T-helper 1 cell treated with Interleukin-12 subunit alpha and Interleukin-12 subunit beta and Interleukin-4 antibody, amounts not matched to agents 30 μg/mL and 1 μg/mL, for 36 hours (primary cell): ENCODE measurements around the gene GPR171.
"Not testable (repeated sequence)": the region's sequence is repeated elsewhere in the genome, so short reads cannot be mapped to it uniquely, and the experiment has no call there.

ENCODE experiments used
- H3K27ac Mint-ChIP-seq: one replicate; pipeline ENCODE4 v1.8.0; 2021; ENCODE audit warnings: mild to moderate bottlenecking, mixed read lengths
- H3K27me3 Mint-ChIP-seq: one replicate; pipeline ENCODE4 v1.8.0; 2021; ENCODE audit warnings: low read depth, mixed read lengths
- H3K36me3 Mint-ChIP-seq: one replicate; pipeline ENCODE4 v1.8.0; 2021; ENCODE audit warnings: low read depth, mixed read lengths
- H3K4me1 Mint-ChIP-seq: one replicate; pipeline ENCODE4 v1.8.0; 2021; ENCODE audit warnings: low read depth, mixed read lengths
- H3K4me3 Mint-ChIP-seq: one replicate; pipeline ENCODE4 v1.8.0; 2021; ENCODE audit warnings: mild to moderate bottlenecking, moderate library complexity, mixed read lengths
- H3K9me3 Mint-ChIP-seq: one replicate; pipeline ENCODE4 v1.8.0; 2021; ENCODE audit warnings: mixed read lengths

The GPR171 gene

DNA sequence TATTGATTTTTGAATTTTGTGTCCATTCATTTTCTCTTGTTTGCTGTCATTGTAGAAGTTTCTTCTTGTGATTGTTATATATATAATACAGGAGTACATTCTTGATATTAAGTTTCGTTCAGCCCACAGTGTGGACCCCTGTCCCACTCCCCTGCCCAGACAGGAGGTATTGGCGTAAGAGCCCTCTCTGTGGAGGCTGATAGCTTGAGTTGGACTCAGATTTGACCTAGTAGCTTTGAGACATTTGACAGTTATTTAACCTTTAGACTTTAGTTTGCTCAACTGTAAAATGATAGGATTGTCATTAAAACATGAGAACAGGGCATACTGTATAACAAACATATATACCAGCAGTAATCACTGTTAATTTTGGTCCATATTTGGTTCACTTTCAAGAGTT is 27.1 kb downstream of the GPR171 start:
- Mint-ChIP-seq H3K27ac (no peak overlapping the region), H3K27me3 (no peaks in the 10 kb centered on the region), H3K4me3 (no peak overlapping the region), H3K4me1 (peaks cover 36% of the 10 kb centered on the region), H3K36me3 (peaks cover 4% of the 10 kb centered on the region), H3K9me3 (no peaks in the 10 kb centered on the region)

DNA sequence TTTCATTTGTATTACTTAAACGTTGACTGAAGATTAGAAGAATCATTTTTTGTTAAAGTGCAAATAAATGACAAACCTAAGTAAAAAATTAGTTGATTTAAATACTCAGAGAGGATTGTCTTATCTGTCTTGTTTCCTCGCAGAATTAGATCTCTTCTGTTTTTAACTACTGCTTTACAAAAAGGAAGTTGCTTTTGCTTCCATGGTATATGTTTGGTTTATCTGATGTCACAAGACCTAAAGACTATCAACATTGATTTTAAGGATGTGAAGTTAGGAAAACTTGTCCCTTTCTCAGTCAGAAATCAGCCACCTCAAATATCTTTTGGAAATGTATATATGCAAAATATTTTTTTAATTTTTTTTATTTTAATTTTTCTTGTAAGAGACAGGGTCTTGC is 28.7 kb downstream of the GPR171 start:
- Mint-ChIP-seq H3K27me3 (no peaks in the 10 kb centered on the region), H3K4me3 (no peak overlapping the region), H3K9me3 (no peaks in the 10 kb centered on the region), H3K36me3 (peaks cover 4% of the 10 kb centered on the region), H3K4me1 (peaks cover 41% of the 10 kb centered on the region), H3K27ac (no peak overlapping the region)

GRCh38 chr3:151171145-151171757 is 31.8 kb downstream of the GPR171 start:
- H3K27ac Mint-ChIP-seq: peak overlapping the region; percentile 94
- peaks cover 4% of the 10 kb centered on the region for H3K36me3 Mint-ChIP-seq
- no peaks in the 10 kb centered on the region for H3K9me3 Mint-ChIP-seq
- H3K4me3 Mint-ChIP-seq: peak overlapping the region; percentile 68
- H3K4me1 Mint-ChIP-seq: peaks cover 47% of the 10 kb centered on the region
- H3K27me3 Mint-ChIP-seq: no peaks in the 10 kb centered on the region

DNA sequence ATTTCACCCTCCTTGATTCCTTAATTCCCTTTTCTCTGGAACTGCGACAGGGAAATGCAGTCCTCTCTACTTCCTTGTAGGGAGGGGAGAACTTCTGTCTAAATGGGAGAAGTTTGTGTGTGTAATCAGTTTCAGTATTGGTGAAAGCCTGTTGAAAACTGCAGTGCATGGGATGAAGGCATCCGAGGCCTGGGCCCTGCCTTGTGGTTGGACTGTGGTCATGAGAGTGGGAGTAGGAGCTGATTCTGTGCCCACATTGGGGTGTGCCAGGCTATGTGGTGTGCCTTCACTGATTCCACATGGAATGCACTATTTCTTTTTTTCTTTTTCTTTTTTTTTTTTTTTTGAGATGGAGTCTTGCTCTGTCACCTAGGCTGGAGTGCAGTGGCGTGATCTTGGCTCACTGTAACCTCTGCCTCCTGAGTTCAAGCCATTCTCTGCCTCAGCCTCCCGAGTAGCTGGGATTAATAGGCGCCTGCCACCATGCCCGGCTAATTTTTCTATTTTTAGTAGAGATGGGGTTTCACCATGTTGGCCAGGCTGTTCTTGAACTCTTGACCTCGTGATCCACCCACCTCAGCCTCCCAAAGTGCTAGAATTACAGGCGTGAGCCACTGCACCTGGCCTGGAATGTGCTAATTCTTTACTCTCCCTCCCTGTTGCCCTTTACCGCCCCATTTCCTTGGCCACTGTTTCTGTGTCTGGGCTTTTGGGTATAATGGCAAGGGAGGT is 32.9 kb downstream of the GPR171 start:
- not testable (repeated sequence) for H3K9me3 Mint-ChIP-seq, H3K27me3 Mint-ChIP-seq, H3K36me3 Mint-ChIP-seq
- H3K27ac Mint-ChIP-seq: peak overlapping the region; percentile 94
- H3K4me3 Mint-ChIP-seq: peak overlapping the region; percentile 68
- peaks cover 47% of the 10 kb centered on the region for H3K4me1 Mint-ChIP-seq

DNA sequence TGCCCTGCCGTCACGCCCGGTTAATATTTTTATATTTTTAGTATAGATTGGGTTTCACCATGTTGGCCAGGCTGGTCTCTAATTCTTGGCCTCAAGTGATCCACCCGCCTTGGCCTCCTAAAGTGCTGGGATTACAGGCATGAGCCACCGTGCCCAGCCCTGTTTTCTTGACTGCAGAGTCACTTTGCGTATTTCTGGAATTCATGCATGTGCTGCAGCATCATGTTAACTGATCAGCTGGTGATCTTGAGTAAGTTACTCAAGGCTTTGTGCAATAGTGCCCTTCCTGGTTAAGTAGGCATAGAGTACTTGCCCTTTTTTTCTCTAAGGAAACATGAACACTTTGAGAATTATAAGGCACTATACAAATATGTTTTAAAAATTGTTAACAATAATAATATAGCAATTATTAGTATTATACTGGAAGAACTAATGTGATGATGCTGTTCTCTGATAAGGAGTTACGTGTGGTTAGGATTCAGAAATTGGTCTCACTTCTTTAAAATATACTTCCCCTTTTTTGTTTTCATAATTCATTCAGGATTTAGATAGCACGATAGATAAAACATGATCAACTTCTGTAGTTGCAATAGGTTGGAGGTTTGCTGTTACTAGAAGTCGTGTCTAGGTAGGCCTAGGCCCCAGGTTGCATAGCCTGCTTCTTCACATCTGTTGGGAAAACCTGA is 33.6 kb downstream of the GPR171 start:
- Mint-ChIP-seq H3K4me3 (no peak overlapping the region), H3K4me1 (peaks cover 47% of the 10 kb centered on the region), H3K36me3 (peaks cover 4% of the 10 kb centered on the region), H3K9me3 (no peaks in the 10 kb centered on the region), H3K27me3 (no peaks in the 10 kb centered on the region), H3K27ac (peak overlapping the region; percentile 79)

- Mint-ChIP-seq H3K4me1 (peaks cover 41% of the 10 kb centered on the region), H3K9me3 (no peaks in the 10 kb centered on the region), H3K27ac (peak overlapping the region; percentile 21), H3K36me3 (no peaks in the 10 kb centered on the region), H3K27me3 (no peaks in the 10 kb centered on the region), H3K4me3 (no peak overlapping the region)
These were observed 34.5 kb downstream of the GPR171 start for GRCh38 chr3:151168269-151169094.

DNA sequence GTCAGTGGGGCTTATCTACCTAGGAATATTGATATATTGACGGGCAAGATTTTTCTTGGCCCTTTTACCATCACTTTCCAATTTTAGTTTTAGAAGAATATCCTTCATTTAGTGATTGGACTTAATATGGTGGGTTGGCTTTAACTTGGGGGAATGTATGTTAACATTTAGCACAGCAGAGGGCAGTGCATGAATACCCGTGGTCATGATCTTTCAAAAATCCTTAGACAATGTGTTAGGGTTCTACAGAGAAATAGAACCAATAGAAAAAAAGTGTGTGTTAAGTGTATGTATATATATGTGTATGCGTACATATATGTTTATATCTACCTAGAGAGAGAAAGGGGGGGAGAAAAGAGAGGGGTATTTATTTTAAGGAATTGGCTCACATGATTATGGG is 36.9 kb downstream of the GPR171 start:
- Mint-ChIP-seq H3K36me3 (no peaks in the 10 kb centered on the region), H3K27me3 (no peaks in the 10 kb centered on the region), H3K9me3 (no peaks in the 10 kb centered on the region), H3K4me3 (no peak overlapping the region), H3K27ac (no peak overlapping the region), H3K4me1 (peaks cover 23% of the 10 kb centered on the region)

GRCh38 chr3:151165226-151165625 is 37.8 kb downstream of the GPR171 start:
- Mint-ChIP-seq H3K4me3 (no peak overlapping the region), H3K27ac (no peak overlapping the region), H3K27me3 (no peaks in the 10 kb centered on the region), H3K4me1 (peaks cover 14% of the 10 kb centered on the region), H3K36me3 (no peaks in the 10 kb centered on the region), H3K9me3 (no peaks in the 10 kb centered on the region)

GRCh38 chr3:151159806-151160205 is 43.2 kb downstream of the GPR171 start:
- Mint-ChIP-seq H3K36me3 (no peaks in the 10 kb centered on the region), H3K27me3 (peaks cover 8% of the 10 kb centered on the region), H3K9me3 (no peaks in the 10 kb centered on the region)

DNA sequence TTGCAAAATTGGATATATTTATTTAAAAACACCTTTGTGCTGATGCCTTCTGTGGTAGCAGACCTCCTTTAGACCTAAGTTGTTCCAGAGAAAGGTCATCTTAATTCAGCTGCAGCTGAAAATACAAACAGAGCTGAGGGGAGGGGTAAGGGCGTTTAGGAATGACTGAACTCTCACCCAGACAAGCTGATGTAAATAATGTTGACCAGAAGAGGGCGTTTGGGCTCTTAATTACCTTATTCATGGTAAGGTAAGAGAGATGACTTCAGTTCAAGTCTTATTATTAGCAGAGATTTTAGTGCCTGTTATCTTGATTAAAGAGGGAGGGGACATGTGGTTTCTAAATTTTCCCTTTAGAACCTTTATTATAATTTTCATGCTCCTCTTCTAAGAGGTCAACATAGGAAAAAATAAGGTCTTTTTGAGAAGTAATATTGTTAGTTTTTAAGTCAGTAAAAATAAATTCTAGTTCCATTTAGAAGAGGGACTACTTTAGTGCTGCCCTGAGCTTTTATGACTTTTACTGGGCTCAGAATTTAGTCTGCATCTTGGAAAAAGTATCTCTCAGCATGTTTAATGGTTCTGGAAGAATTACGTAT is 46.3 kb downstream of the GPR171 start:
- Mint-ChIP-seq H3K27me3 (peaks cover 8% of the 10 kb centered on the region), H3K4me1 (peaks cover 3% of the 10 kb centered on the region), H3K4me3 (no peak overlapping the region), H3K36me3 (no peaks in the 10 kb centered on the region), H3K27ac (no peak overlapping the region), H3K9me3 (no peaks in the 10 kb centered on the region)

More at GRCh38 chr3:151159806-151160205, 43.2 kb downstream of the GPR171 start:
- Mint-ChIP-seq H3K4me3 (no peak overlapping the region), H3K27ac (no peak overlapping the region), H3K4me1 (peaks cover 3% of the 10 kb centered on the region)

DNA sequence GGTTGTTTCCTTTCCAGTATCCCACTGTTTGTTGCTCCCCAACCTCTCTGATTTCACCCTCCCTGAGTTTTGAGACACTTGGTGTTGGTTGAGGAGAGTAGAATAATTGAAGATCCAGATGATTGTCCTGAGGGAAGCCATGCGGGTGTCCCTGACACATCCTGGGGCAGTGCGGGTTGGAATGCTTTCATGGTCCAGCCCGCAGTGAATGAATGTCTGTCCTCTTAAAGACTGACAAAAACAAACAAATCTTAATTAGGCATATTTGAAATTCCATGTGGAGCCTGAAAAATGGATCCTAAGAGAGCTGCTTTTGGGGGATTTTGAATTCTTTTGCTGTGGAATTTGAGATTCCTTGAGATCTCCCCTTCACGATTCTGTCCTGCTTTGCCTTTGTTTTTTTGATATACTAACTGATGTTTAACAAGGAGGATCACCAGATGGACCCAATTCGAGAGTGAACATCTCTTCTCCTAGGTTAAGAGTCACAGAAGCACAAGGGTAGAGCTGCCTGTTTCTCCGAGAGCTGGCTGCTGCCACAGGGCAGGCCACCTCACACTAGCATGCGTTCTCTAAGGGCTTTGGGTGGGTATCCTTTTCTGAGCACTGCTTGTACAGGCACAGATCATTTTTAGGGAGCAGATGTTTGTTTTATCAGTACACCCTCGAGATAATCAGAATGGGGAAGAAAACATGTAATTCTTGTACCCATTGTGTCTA is 47.4 kb downstream of the GPR171 start:
- Mint-ChIP-seq H3K27ac (no peak overlapping the region), H3K4me1 (peaks cover 3% of the 10 kb centered on the region), H3K9me3 (no peaks in the 10 kb centered on the region), H3K27me3 (peaks cover 8% of the 10 kb centered on the region), H3K4me3 (no peak overlapping the region), H3K36me3 (no peaks in the 10 kb centered on the region)

DNA sequence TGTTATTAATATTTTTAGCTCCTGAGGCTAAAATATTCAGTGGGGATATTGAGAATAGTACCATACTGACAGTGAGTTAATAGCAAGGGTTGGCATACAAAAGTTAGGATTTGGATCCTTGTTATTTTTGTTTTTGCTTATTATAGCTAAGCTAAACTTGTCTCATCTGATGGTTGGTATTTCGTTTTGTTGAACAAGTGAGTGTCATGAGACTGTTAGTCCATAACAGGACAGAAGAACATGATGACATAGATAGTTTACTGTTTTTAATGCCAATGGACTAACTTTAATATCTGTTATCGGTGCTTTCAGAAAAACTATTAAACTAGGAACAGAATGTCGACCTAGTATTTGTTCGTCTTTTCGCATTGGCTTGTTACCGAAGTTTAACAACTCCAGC is 48.5 kb downstream of the GPR171 start:
- peaks cover 3% of the 10 kb centered on the region for H3K4me1 Mint-ChIP-seq
- peaks cover 12% of the 10 kb centered on the region for H3K27me3 Mint-ChIP-seq
- no peak overlapping the region for H3K4me3 Mint-ChIP-seq
- H3K36me3 Mint-ChIP-seq: no peaks in the 10 kb centered on the region
- no peaks in the 10 kb centered on the region for H3K9me3 Mint-ChIP-seq
- no peak overlapping the region for H3K27ac Mint-ChIP-seq

- no peak overlapping the region for H3K4me3 Mint-ChIP-seq
- H3K4me1 Mint-ChIP-seq: peaks cover 3% of the 10 kb centered on the region
- H3K27ac Mint-ChIP-seq: no peak overlapping the region
- peaks cover 17% of the 10 kb centered on the region for H3K27me3 Mint-ChIP-seq
- no peaks in the 10 kb centered on the region for H3K36me3 Mint-ChIP-seq
- no peaks in the 10 kb centered on the region for H3K9me3 Mint-ChIP-seq
These were observed 50.4 kb downstream of the GPR171 start for GRCh38 chr3:151152455-151153079.
